H1 (cell line): ENCODE data around the gene SPATS2.

Experiments used
- BACH1 ChIP-seq: IDR thresholded peaks from 2 replicates; pipeline ENCODE4 v1.6.1; 2012; ENCODE audit warnings: low read length, improper control_type of control experiment
- CEBPB ChIP-seq: IDR thresholded peaks from 2 replicates; pipeline ENCODE4 v1.6.1; 2012; ENCODE audit warnings: low read depth, low read length
- CHD7 ChIP-seq: fragments of 300-600 bp; sonication (generic); IDR thresholded peaks from 2 replicates; pipeline ENCODE4 v1.7.1; 2012; ENCODE audit warnings: low read length, moderate library complexity, mild to moderate bottlenecking, inconsistent platforms; ENCODE audit not compliant: insufficient replicate concordance
- CTCF ChIP-seq, 3 experiments: IDR thresholded peaks; 1 replicate in 2 of 3; 2 replicates in 1 of 3; pipeline versions ENCODE4 v1.5.1 to v1.6.1; 2011; ENCODE audit warnings: low read length in 3 of 3, mild to moderate bottlenecking in 3 of 3, inconsistent platforms in 2 of 3, low read depth in 1 of 3, moderate library complexity in 1 of 3; ENCODE audit not compliant: insufficient read depth in 1 of 3; ENCODE audit errors: control extremely low read depth in 1 of 3
- EZH2 ChIP-seq: fragments of 200-600 bp; sonication (generic); IDR thresholded peaks from 2 replicates; pipeline ENCODE4 v1.7.1; 2012; ENCODE audit warnings: low read depth, mild to moderate bottlenecking, moderate library complexity, low read length, inconsistent platforms; ENCODE audit not compliant: severe bottlenecking
- MAX ChIP-seq: IDR thresholded peaks from 2 replicates; pipeline ENCODE4 v1.6.1; 2012; ENCODE audit warnings: inconsistent platforms
- POLR2A ChIP-seq, 2 experiments: IDR thresholded peaks; 1 replicate in 1 of 2; 2 replicates in 1 of 2; pipeline ENCODE4 v1.6.1; 2011; ENCODE audit warnings: low read depth in 2 of 2, low read length in 2 of 2, mild to moderate bottlenecking in 2 of 2; ENCODE audit errors: control extremely low read depth in 1 of 2
- TBP ChIP-seq: IDR thresholded peaks from 2 replicates; pipeline ENCODE4 v1.6.1; 2011; ENCODE audit warnings: low read depth, low read length, improper control_type of control experiment
- TEAD4 ChIP-seq: IDR thresholded peaks from 2 replicates; pipeline ENCODE4 v1.6.1; 2012; ENCODE audit warnings: low read depth, low read length, inconsistent platforms, mixed read lengths
- USF2 ChIP-seq: IDR thresholded peaks from 2 replicates; pipeline ENCODE4 v1.6.1; 2011; ENCODE audit warnings: low read length, improper control_type of control experiment

- no peak for TF ChIP-seq POLR2A (IDR thresholded peaks at IDR 0.05; ENCODE audit: control extremely low read depth in 1 of 2, low read depth in 2 of 2, low read length in 2 of 2)
- no peak for TF ChIP-seq TEAD4
- no peak for TF ChIP-seq CTCF (IDR thresholded peaks at IDR 0.05; ENCODE audit: control extremely low read depth in 1 of 3, insufficient read depth in 1 of 3, low read depth in 1 of 3, low read length in 3 of 3)
- no peak for TF ChIP-seq USF2
- TF ChIP-seq BACH1 = no peak
- TF ChIP-seq MAX = no peak; the same call in 1 of the 2 replicates
- TF ChIP-seq EZH2 = peak; percentile 63
- no peak for TF ChIP-seq CEBPB
- TF ChIP-seq TBP = no peak
- no peak for TF ChIP-seq CHD7
These were observed 34.3 kb upstream of the SPATS2 start for GRCh38 chr12:49332891-49333371.
